ENCODE data around the gene PGM5.

DNA sequence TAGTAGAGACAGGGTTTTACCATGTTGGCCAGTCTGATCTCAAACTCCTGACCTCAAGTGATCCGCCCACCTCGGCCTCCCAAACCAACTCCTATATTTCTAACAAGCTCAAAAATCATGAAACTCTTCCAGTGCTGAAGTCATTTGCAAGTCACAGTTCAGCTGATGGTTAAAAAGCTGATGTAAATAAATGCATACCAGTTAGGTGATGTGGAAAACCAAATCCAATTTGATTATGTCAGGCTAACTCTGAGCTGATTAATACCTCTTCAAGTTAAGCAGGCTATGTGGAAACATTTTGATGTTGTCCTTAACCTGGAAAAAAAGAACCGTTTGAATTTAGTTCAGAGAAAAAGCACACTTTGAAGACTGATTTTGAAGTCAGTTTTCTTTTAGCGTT is 133.2 kb downstream of the PGM5 start:
- TF ChIP-seq POLR2AphosphoS5 (IDR thresholded peaks at IDR 0.05; ENCODE audit: low read depth, low read length) = no peak
- no peak for TF ChIP-seq CTCF (IDR thresholded peaks at IDR 0.05 in 2 of 3, conservative IDR thresholded peaks at IDR 0.05 in 1 of 3; ENCODE audit: borderline replicate concordance in 1 of 3, insufficient read depth in 1 of 3, low read depth in 2 of 3, low read length in 2 of 3)
- TF ChIP-seq, protein P1, sequence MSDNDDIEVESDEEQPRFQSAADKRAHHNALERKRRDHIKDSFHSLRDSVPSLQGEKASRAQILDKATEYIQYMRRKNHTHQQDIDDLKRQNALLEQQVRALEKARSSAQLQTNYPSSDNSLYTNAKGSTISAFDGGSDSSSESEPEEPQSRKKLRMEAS (IDR thresholded peaks at IDR 0.05) = no peak
- no peak for TF ChIP-seq EGR1 (IDR thresholded peaks at IDR 0.05; ENCODE audit: low read depth)
- no peak for TF ChIP-seq REST (IDR thresholded peaks at IDR 0.05; ENCODE audit: low read depth)
- TF ChIP-seq YY1 (IDR thresholded peaks at IDR 0.05; ENCODE audit: extremely low read depth, insufficient replicate concordance, low read depth, low read length) = no peak
- no peak for TF ChIP-seq POLR2A (IDR thresholded peaks at IDR 0.05; ENCODE audit: borderline replicate concordance, extremely low read depth, insufficient read depth, insufficient read length)
- no peak for TF ChIP-seq FOSL1 (IDR thresholded peaks at IDR 0.05; ENCODE audit: low read depth)
- no peak for TF ChIP-seq ZFX (IDR thresholded peaks at IDR 0.05)
- no peak for TF ChIP-seq JUND (IDR thresholded peaks at IDR 0.05)
- no peak for TF ChIP-seq SIN3A (IDR thresholded peaks at IDR 0.05; ENCODE audit: low read depth)
- TF ChIP-seq EZH2 (IDR thresholded peaks at IDR 0.05) = no peak
- TF ChIP-seq, protein P2, sequence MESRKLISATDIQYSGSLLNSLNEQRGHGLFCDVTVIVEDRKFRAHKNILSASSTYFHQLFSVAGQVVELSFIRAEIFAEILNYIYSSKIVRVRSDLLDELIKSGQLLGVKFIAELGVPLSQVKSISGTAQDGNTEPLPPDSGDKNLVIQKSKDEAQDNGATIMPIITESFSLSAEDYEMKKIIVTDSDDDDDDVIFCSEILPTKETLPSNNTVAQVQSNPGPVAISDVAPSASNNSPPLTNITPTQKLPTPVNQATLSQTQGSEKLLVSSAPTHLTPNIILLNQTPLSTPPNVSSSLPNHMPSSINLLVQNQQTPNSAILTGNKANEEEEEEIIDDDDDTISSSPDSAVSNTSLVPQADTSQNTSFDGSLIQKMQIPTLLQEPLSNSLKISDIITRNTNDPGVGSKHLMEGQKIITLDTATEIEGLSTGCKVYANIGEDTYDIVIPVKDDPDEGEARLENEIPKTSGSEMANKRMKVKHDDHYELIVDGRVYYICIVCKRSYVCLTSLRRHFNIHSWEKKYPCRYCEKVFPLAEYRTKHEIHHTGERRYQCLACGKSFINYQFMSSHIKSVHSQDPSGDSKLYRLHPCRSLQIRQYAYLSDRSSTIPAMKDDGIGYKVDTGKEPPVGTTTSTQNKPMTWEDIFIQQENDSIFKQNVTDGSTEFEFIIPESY (IDR thresholded peaks at IDR 0.05; ENCODE audit: extremely low read depth, insufficient replicate concordance, low read length) = no peak
